Prostate gland (tissue), 2 donors: ENCODE measurements around the gene LTB. TPM values are rescaled to one million over a fixed set of nuclear protein-coding genes. Genes with fewer than 3 reads are reported as not detected.

Experiments
- DNase-seq: peaks from one replicate; pipeline ENCODE4 v3.0.0-alpha.2; 2019; ENCODE audit warnings: low spot score
- H3K27ac ChIP-seq, 2 donors: fragments of 200-600 bp; sonication (generic); 2 replicates each; pipeline ENCODE4 v1.5.1; 2017 to 2019
- H3K27me3 ChIP-seq: fragments of 200-600 bp; sonication (generic); replicated peaks from 2 replicates; pipeline ENCODE4 v1.5.1; 2019; ENCODE audit not compliant: insufficient read depth
- H3K36me3 ChIP-seq, 2 donors: fragments of 200-600 bp; sonication (generic); 1 replicate in 1 of 2; 2 replicates in 1 of 2; pipeline versions ENCODE4 v1.5.1 to v1.8.1; 2017 to 2019
- H3K4me1 ChIP-seq: fragments of 200-600 bp; sonication (generic); replicated peaks from 2 replicates; pipeline ENCODE4 v1.5.1; 2019
- H3K4me3 ChIP-seq, 2 donors: fragments of 200-600 bp; sonication (generic); 2 replicates each; pipeline ENCODE4 v1.5.1; 2017 to 2019
- H3K9me3 ChIP-seq: fragments of 200-600 bp; sonication (generic); 2 replicates; pipeline ENCODE4 v1.5.1; 2017
- POLR2A ChIP-seq: fragments of 450-650 bp; IDR thresholded peaks from one replicate; pipeline ENCODE4 v1.6.1; 2016; ENCODE audit warnings: antibody characterized with exemption, mild to moderate bottlenecking
- POLR2AphosphoS5 ChIP-seq: sonication (generic); formaldehyde crosslinking; IDR thresholded peaks from one replicate; pipeline ENCODE4 v1.6.1; 2017; ENCODE audit warnings: antibody characterized with exemption
- WGBS: methylation state at CpG from one replicate; pipeline ENCODE4 v1.1.5; 2018; 5-methylcytosine and 5-hydroxymethylcytosine counted together
- intact Hi-C: fragments of 100-400 bp; cut with DNase I; formaldehyde crosslinking; loops from one replicate; pipeline ENCODE4 v1.14.2; 2022
- total RNA-seq, 2 donors: library from RNA; depleted of rRNA; stranded (reverse); fragments of >200 nt; gene quantifications; one replicate each; pipeline ENCODE4 v1.1.0, GENCODE V29; 2016
- TF ChIP-seq, protein P1 (sequence below), 4 experiments: fragments of 200-600 bp in 2 of 4; fragments of 450-650 bp in 2 of 4; sonication (generic) in 2 of 4; IDR thresholded peaks; 1 replicate in 3 of 4; 2 replicates in 1 of 4; pipeline ENCODE4 v1.5.1; 2016 to 2019; ENCODE audit warnings: antibody characterized with exemption in 4 of 4, mild to moderate bottlenecking in 2 of 4, moderate library complexity in 2 of 4

Gene LTB
- total RNA-seq, 2 donors from 2014 or later: 0.97 TPM; not detected in 1

DNA sequence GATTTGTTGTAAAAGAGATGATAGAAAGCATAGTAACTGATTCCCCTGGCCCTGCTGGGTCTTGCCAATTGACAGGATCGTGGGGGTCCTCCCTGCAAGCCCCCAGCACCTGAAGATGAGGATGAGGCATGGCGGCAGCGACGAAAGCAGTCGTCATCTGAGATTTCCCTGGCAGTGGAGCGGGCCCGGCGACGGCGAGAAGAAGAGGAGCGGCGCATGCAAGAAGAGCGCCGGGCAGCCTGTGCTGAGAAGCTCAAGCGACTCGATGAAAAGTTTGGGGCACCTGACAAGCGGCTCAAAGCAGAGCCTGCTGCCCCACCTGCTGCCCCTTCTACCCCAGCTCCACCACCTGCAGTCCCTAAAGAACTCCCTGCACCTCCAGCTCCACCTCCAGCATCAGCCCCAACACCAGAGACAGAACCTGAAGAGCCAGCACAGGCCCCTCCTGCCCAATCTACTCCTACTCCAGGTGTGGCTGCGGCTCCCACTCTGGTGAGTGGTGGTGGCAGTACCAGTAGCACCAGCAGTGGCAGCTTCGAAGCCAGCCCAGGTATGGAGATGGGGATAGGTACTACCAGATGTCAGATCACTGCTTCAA lies 45.6 kb upstream of the LTB start:
- whole genome bisulfite sequencing: 92% methylated on average over 19 of the region's 19 CpGs
- TF ChIP-seq, protein P1, sequence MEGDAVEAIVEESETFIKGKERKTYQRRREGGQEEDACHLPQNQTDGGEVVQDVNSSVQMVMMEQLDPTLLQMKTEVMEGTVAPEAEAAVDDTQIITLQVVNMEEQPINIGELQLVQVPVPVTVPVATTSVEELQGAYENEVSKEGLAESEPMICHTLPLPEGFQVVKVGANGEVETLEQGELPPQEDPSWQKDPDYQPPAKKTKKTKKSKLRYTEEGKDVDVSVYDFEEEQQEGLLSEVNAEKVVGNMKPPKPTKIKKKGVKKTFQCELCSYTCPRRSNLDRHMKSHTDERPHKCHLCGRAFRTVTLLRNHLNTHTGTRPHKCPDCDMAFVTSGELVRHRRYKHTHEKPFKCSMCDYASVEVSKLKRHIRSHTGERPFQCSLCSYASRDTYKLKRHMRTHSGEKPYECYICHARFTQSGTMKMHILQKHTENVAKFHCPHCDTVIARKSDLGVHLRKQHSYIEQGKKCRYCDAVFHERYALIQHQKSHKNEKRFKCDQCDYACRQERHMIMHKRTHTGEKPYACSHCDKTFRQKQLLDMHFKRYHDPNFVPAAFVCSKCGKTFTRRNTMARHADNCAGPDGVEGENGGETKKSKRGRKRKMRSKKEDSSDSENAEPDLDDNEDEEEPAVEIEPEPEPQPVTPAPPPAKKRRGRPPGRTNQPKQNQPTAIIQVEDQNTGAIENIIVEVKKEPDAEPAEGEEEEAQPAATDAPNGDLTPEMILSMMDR (IDR thresholded peaks at IDR 0.05): no peak
- TF ChIP-seq POLR2A: no peak

DNA sequence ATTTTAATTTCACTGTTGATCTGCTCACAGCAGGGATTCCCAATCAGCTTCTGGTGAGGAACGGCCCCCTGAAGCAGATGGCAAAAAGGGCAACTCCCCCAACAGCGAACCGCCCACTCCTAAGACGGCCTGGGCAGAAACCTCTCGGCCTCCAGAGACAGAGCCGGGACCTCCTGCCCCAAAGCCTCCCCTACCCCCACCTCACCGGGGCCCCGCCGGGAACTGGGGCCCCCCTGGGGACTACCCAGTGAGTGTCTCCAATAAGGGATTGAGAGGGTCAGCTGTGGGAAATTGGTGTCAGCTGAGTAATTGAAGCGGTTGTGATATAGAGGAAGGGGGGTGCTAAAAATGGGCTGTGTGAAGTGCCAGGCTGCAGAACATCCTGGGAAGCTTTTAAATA lies 44.7 kb upstream of the LTB start:
- H3K27me3 ChIP-seq: no peaks in the 10 kb centered on the region
- H3K4me3 ChIP-seq: no peak overlapping the region
- intact Hi-C loops: no loop called here
- TF ChIP-seq, protein P1 (IDR thresholded peaks at IDR 0.05): no peak
- TF ChIP-seq POLR2A: no peak
- no peak for TF ChIP-seq POLR2AphosphoS5
- H3K27ac ChIP-seq: no peak overlapping the region
- H3K9me3 ChIP-seq: no peaks in the 10 kb centered on the region
- no peaks in the 10 kb centered on the region for H3K4me1 ChIP-seq
- 86% methylated on average over 7 of the region's 10 CpGs for WGBS
- no peak for DNase-seq
- peaks cover 60 to 61% of the 10 kb centered on the region in 2 donors for H3K36me3 ChIP-seq

More for the DNA sequence above, 45.6 kb upstream of the LTB start:
- Histone ChIP-seq H3K27me3 (no peaks in the 10 kb centered on the region), H3K4me1 (no peaks in the 10 kb centered on the region), H3K36me3 (peaks cover 60 to 61% of the 10 kb centered on the region in 2 donors), H3K4me3 (no peak overlapping the region), H3K9me3 (no peaks in the 10 kb centered on the region), H3K27ac (no peak overlapping the region)
- no peak for DNase-seq
- intact Hi-C loops: no loop called here

DNA sequence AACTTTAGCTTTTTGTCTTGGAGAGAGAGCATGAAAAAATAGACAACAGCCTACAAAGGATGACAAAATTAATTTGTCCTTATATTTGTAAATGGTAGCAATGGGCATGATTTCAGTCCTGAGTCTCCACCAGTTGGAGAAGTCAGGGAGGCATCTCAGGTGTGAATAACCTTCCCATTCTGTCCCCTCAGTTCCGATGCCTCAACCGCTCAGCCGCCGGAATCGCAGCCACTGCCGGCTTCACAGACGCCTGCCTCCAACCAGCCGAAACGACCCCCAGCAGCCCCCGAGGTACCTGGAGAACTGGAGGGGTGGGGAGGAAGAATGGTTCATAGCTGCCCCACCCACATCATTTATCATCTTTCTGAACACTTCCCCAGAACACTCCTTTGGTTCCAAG lies 41.8 kb upstream of the LTB start:
- DNase-seq: no peak
- peaks cover 48 to 49% of the 10 kb centered on the region in 2 donors for H3K36me3 ChIP-seq
- 78% methylated on average over 10 of the region's 10 CpGs for WGBS
- H3K27ac ChIP-seq: no peak overlapping the region
- H3K4me3 ChIP-seq: no peak overlapping the region
- intact Hi-C loops: loop anchor here (5.0 kb wide), 1 partner anchor 1348 kb away; no protein-coding TSS in a partner anchor
- H3K9me3 ChIP-seq: no peaks in the 10 kb centered on the region
- H3K27me3 ChIP-seq: no peaks in the 10 kb centered on the region
- no peaks in the 10 kb centered on the region for H3K4me1 ChIP-seq
- TF ChIP-seq, protein P1 (IDR thresholded peaks at IDR 0.05): no peak
- TF ChIP-seq POLR2A (no peak), POLR2AphosphoS5 (no peak)

DNA sequence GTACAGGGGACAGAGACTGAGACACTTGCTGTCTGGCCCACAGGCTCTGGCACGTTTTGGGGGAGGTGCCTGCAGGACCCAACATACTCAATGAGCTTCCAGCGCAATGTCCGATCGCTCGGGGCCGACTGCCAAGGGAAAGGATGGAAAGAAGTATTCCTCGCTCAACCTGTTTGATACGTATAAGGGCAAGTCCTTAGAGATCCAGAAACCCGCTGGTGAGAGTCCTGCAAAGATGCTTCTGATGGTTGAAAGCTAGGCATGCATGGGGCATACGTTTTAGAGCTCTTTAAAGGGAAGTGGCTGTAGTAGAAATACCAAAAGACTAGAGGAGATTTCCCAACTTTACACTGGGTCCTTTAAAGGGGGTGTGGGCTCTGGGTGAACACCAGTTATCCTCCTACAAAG lies 40.5 kb upstream of the LTB start:
- peak; percentile 91 for DNase-seq
- Histone ChIP-seq H3K27ac (peak overlapping the region; percentile 92 to 96), H3K4me3 (peak overlapping the region in 1 of 2 donors; percentile 84), H3K4me1 (no peaks in the 10 kb centered on the region), H3K36me3 (peaks cover 35 to 36% of the 10 kb centered on the region in 2 donors), H3K27me3 (no peaks in the 10 kb centered on the region), H3K9me3 (no peaks in the 10 kb centered on the region)
- intact Hi-C loops: loop anchor here (5.0 kb wide), 1 partner anchor 1350 kb away; no protein-coding TSS in a partner anchor
- TF ChIP-seq, protein P1 (IDR thresholded peaks at IDR 0.05): no peak
- peak; percentile 84 for TF ChIP-seq POLR2AphosphoS5
- TF ChIP-seq POLR2A: no peak
- 26% methylated on average over 10 of the region's 10 CpGs for WGBS

DNA sequence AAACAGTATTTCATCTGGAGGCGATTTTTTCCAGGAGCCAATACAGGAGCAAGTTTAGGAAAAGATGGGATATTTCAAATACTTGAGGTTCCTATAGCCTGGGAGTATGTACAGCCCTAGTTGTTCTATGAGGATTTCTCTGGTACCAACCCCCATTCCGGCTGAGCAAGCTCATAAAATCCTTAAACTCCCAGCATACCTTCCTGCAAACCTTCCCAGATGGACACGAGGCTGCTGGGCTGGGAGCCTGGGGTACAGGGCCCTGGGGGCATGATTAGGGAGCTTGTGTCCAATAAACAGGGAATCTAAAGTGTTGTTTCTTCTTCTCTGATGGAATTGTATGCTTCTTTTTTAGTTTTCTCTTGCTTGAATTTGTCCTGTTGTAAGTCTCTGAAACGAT lies 39.8 kb upstream of the LTB start:
- no peaks in the 10 kb centered on the region for H3K9me3 ChIP-seq
- H3K27ac ChIP-seq: peak overlapping the region; percentile 92 to 96
- WGBS: 12% methylated on average over 4 of the region's 4 CpGs
- no peaks in the 10 kb centered on the region for H3K27me3 ChIP-seq
- intact Hi-C loops: loop anchor here (5.0 kb wide), 1 partner anchor 1350 kb away; no protein-coding TSS in a partner anchor
- peak; percentile 78 for DNase-seq
- H3K36me3 ChIP-seq: peaks cover 28 to 29% of the 10 kb centered on the region in 2 donors
- H3K4me3 ChIP-seq: peak overlapping the region; percentile 63 to 84
- no peaks in the 10 kb centered on the region for H3K4me1 ChIP-seq
- TF ChIP-seq POLR2A (no peak), POLR2AphosphoS5 (peak; percentile 87)
